Tibial artery (tissue), 4 donors: ENCODE data around the gene RAB32.
A peak's percentile ranks its signal among the peaks of the same experiment; 100 is the strongest.

Experiments
- DNase-seq, 2 donors: peaks; one replicate each; pipeline ENCODE4 v3.0.0-alpha.2; 2019
- H3K27ac ChIP-seq, 2 donors: fragments of 200-600 bp; sonication (generic) in 1 of 2; 1 replicate in 1 of 2; 2 replicates in 1 of 2; pipeline ENCODE4 v1.5.1; 2018 to 2019; ENCODE audit warnings: mild to moderate bottlenecking in 1 of 2
- H3K27me3 ChIP-seq, 2 donors: fragments of 200-600 bp; sonication (generic) in 1 of 2; one replicate each; pipeline versions ENCODE4 v1.5.1 to v1.6.0; 2016 to 2019
- H3K36me3 ChIP-seq, 3 donors: fragments of 200-600 bp; sonication (generic) in 2 of 3; one replicate each; pipeline ENCODE4 v1.5.1; 2016 to 2019; ENCODE audit warnings: mild to moderate bottlenecking in 2 of 3
- H3K4me1 ChIP-seq, 4 donors: fragments of 200-600 bp; sonication (generic) in 2 of 4; 1 replicate in 3 of 4; 2 replicates in 1 of 4; pipeline ENCODE4 v1.5.1; 2016 to 2019
- H3K4me3 ChIP-seq, 2 donors: fragments of 200-600 bp; sonication (generic) in 1 of 2; 1 replicate in 1 of 2; 2 replicates in 1 of 2; pipeline ENCODE4 v1.5.1; 2018 to 2019; ENCODE audit warnings: mild to moderate bottlenecking in 2 of 2
- H3K9me3 ChIP-seq, 3 donors: fragments of 200-600 bp; sonication (generic) in 1 of 3; one replicate each; pipeline ENCODE4 v1.5.1; 2016 to 2019
- intact Hi-C: fragments of 100-400 bp; cut with DNase I; formaldehyde crosslinking; loops from one replicate; pipeline ENCODE4 v1.15.0; 2023; ENCODE audit warnings: low total_unique reads
- TF ChIP-seq, protein P1 (sequence below), 2 experiments: fragments of 200-600 bp in 1 of 2; fragments of 450-650 bp in 1 of 2; IDR thresholded peaks; one replicate each; pipeline ENCODE4 v1.5.1; 2017 to 2019; ENCODE audit warnings: antibody characterized with exemption in 2 of 2, mild to moderate bottlenecking in 1 of 2, moderate library complexity in 1 of 2

RAB32 gene

DNA sequence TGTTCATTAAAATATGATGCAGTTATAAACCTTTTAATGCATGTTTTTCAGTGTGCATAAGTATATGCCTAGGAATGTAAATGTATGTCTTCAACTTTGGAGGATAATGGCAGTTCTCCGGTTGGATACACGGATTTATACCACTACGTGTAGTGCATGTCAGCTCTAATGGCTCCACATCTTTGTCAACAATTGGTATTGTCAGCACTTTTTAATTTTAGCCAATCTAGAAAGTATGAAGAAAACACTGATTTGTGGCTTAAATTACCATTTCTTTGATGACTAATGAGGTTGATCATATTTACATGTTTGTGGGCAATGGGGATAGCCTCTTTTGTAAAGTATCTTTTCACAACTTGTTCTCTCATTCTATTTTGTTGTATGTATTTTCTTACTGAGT, 10.9 kb upstream of the RAB32 start:
- H3K4me3 ChIP-seq = no peak overlapping the region
- H3K36me3 ChIP-seq = no peaks in the 10 kb centered on the region
- no peaks in the 10 kb centered on the region for H3K4me1 ChIP-seq
- no peaks in the 10 kb centered on the region for H3K9me3 ChIP-seq
- DNase-seq = no peak
- H3K27ac ChIP-seq = no peak overlapping the region
- TF ChIP-seq, protein P1, sequence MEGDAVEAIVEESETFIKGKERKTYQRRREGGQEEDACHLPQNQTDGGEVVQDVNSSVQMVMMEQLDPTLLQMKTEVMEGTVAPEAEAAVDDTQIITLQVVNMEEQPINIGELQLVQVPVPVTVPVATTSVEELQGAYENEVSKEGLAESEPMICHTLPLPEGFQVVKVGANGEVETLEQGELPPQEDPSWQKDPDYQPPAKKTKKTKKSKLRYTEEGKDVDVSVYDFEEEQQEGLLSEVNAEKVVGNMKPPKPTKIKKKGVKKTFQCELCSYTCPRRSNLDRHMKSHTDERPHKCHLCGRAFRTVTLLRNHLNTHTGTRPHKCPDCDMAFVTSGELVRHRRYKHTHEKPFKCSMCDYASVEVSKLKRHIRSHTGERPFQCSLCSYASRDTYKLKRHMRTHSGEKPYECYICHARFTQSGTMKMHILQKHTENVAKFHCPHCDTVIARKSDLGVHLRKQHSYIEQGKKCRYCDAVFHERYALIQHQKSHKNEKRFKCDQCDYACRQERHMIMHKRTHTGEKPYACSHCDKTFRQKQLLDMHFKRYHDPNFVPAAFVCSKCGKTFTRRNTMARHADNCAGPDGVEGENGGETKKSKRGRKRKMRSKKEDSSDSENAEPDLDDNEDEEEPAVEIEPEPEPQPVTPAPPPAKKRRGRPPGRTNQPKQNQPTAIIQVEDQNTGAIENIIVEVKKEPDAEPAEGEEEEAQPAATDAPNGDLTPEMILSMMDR (IDR thresholded peaks at IDR 0.05) = no peak
- H3K27me3 ChIP-seq = no peaks in the 10 kb centered on the region
- intact Hi-C loops = no loop called here

- TF ChIP-seq, protein P1 (IDR thresholded peaks at IDR 0.05) = no peak
- Histone ChIP-seq H3K36me3 (no peaks in the 10 kb centered on the region), H3K27ac (peak overlapping the region; percentile 98 to 99), H3K9me3 (no peaks in the 10 kb centered on the region), H3K4me1 (peaks cover 0 to 33% (median 20%) of the 10 kb centered on the region in 4 donors), H3K4me3 (peak overlapping the region; percentile 79 to 83), H3K27me3 (no peaks in the 10 kb centered on the region)
- intact Hi-C loops = loop anchor here (5.0 to 10.0 kb wide), 3 partner anchors 159 to 808 kb away; partner anchors contain the start of genes EPM2A and SHPRH
- no peak for DNase-seq
Measured at GRCh38 chr6:146542881-146543210, 787 bp upstream of the RAB32 start.

DNA sequence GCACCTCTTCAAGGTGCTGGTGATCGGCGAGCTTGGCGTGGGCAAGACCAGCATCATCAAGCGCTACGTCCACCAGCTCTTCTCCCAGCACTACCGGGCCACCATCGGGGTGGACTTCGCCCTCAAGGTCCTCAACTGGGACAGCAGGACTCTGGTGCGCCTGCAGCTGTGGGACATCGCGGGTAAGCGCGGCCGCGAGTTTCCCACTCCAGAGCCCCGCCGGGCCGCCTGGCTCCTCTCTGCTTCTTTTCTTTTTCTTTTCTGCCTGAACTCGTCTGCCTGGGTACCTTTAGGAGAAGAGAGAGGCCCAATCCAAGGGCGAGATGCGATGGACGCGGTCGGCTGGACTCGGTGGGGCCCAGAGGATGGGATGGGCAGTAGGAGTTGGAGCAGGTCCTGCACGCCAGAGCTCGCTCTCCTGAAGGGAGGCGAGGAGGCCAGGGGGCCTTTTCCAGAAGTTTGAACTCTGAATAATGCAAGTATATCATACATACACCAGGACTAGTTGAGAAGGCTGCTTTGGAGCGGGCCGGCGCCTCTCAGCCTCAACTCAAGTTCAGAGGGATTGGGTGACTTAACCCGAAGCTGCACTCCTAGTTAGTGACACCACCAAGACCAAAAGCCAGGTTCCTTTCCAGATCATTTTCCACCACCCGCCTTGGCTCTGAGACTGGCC, 445 bp downstream of the RAB32 start:
- intact Hi-C loops = loop anchor here (5.0 to 10.0 kb wide), 3 partner anchors 158 to 809 kb away; partner anchors contain the start of genes EPM2A and SHPRH
- TF ChIP-seq, protein P1 (IDR thresholded peaks at IDR 0.05) = no peak

DNA sequence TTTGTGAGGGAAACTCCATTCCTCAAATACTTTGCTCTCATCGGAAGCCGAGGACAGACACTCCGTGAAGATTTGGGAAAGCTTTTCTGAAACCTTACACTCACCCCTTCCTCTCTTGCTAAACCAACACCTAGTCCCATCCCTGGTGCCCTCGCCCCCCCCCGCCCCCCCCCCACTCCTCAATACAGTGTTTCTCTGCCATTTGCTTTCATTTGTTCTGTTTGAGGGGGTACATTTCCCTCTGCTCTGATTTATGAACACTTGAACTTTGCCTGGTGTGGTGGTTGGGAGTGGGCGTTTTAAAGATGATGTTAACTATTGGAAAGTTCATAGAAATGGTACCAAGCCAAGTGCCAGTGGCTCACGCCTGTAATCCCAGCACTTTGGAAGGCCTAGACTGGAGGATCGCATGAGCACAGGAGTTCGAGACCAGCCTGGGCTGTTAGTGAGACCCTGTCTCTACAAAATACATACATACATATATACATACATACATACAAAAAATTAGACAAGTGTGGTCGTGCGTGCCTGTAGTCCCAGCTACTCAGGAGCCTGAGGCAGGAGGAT, 1.1 kb downstream of the RAB32 start:
- Histone ChIP-seq H3K4me1 (peaks cover 0 to 52% (median 27%) of the 10 kb centered on the region in 4 donors), H3K27me3 (no peaks in the 10 kb centered on the region), H3K9me3 (no peaks in the 10 kb centered on the region), H3K27ac (peak overlapping the region; percentile 98 to 99), H3K4me3 (peak overlapping the region; percentile 79 to 83), H3K36me3 (peaks cover 4 to 5% (median 5%) of the 10 kb centered on the region in 3 donors)
- TF ChIP-seq, protein P1 (IDR thresholded peaks at IDR 0.05) = no peak
- no peak for DNase-seq
- intact Hi-C loops = loop anchor here (5.0 to 10.0 kb wide), 3 partner anchors 158 to 810 kb away; partner anchors contain the start of genes EPM2A and SHPRH

More for the DNA sequence above, 445 bp downstream of the RAB32 start:
- peak; percentile 52 to 80 for DNase-seq
- Histone ChIP-seq H3K27me3 (no peaks in the 10 kb centered on the region), H3K27ac (peak overlapping the region; percentile 98 to 99), H3K4me1 (peaks cover 0 to 46% (median 23%) of the 10 kb centered on the region in 4 donors), H3K4me3 (peak overlapping the region; percentile 79 to 83), H3K9me3 (no peaks in the 10 kb centered on the region), H3K36me3 (no peaks in the 10 kb centered on the region)

GRCh38 chr6:146545581-146545980, 1.9 kb downstream of the RAB32 start:
- Histone ChIP-seq H3K4me3 (peak overlapping the region; percentile 79 to 83), H3K9me3 (no peaks in the 10 kb centered on the region), H3K4me1 (peaks cover 0 to 52% (median 27%) of the 10 kb centered on the region in 4 donors), H3K27ac (peak overlapping the region; percentile 98 to 99), H3K36me3 (peaks cover 9 to 13% (median 12%) of the 10 kb centered on the region in 3 donors), H3K27me3 (no peaks in the 10 kb centered on the region)
- no peak for DNase-seq
- intact Hi-C loops = loop anchor here (10.0 kb wide), 2 partner anchors 581 to 811 kb away; partner anchors contain the start of genes EPM2A and SHPRH
- TF ChIP-seq, protein P1 (IDR thresholded peaks at IDR 0.05) = no peak
